ENCODE measurements around the gene CAPN10.

GRCh38 chr2:240565333-240566202 is 21.0 kb upstream of the CAPN10 start:
- TF ChIP-seq EZH2 (IDR thresholded peaks at IDR 0.05; ENCODE audit: insufficient read depth, poor library complexity, severe bottlenecking) (no peak), EZH2phosphoT487 (IDR thresholded peaks at IDR 0.05; ENCODE audit: insufficient read depth, low read depth) (no peak)

Measured in GM23248 (cell line).